GM19240 (cell line): ENCODE measurements around the gene UTP25.
A peak's percentile ranks its signal among the peaks of the same experiment; 100 is the strongest.
"Not testable (repeated sequence)": the region's sequence is repeated elsewhere in the genome, so short reads cannot be mapped to it uniquely, and the experiment has no call there.

Experiments
- DNase-seq: peaks from one replicate; pipeline ENCODE4 v3.0.0; 2011; ENCODE audit warnings: low spot score; ENCODE audit not compliant: insufficient read length

The UTP25 gene, protein sequence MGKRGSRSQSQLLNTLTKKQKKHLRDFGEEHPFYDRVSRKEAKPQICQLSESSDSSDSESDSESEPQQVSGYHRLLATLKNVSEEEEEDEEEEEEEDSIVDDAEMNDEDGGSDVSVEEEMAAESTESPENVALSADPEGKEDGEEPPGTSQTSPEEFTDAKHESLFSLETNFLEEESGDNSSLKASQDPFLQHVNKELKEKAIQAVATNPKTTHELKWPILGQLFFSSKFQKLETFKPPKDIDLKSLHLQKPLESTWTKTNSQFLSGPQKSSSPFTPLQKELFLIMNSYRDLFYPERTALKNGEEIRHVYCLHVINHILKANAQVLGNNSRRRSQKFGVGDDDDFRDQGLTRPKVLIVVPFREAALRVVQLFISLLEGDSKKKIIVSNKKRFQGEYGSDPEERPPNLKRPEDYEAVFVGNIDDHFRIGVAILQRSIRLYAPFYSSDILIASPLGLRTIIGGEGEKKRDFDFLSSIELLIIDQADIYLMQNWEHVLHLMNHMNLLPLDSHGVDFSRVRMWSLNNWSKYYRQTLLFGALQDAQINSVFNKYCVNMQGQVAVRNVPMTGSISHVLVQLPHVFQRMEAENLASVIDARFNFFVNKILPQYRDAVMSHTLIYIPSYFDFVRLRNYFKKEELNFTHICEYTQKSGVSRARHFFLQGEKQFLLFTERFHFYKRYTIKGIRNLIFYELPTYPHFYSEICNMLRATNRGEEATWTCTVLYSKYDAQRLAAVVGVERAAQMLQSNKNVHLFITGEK

DNA sequence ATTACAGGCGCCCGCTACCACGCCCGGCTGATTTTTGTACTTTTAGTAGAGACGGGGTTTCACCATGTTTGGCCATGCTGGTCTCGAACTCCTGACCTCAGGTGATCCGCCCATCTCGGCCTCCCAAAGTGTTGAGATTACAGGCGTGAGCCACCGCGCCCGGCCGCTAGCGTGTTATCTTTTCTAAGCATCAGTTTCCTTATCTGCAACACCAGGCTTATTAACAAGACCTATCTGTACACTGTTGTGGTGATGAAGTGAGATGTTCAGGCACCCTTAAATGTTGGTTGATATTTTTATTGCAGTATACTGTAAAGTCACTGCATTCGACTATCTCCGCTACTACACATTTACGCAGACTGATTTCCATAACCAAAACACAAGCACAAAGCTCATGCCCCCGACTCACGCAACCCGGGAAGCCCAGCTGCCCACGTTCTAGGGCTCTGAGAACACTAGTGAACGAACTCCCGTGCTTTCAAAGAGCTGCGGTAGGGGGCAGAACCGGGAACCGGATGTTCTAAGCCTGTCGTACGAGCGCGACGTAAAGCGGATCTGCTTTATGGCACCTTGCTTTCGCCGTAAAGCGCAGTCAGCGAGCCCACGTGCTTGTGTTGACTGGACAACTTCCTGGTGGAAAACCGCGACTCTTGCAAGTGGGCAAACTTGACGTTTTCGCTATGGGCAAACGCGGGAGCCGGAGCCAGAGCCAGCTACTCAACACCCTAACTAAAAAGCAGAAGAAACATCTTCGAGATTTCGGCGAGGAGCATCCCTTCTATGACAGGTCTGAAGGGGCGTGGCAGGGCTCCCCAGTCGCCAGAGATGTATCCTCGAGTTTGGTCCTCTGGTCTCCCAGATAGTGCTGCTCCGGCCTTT is at the start of gene UTP25:
TSS of gene UTP25 (plus strand) at position 589 of the 879 bp plus-strand sequence. CDS start at position 681, 92 bp downstream.
- peak; percentile 65 for DNase-seq

DNA sequence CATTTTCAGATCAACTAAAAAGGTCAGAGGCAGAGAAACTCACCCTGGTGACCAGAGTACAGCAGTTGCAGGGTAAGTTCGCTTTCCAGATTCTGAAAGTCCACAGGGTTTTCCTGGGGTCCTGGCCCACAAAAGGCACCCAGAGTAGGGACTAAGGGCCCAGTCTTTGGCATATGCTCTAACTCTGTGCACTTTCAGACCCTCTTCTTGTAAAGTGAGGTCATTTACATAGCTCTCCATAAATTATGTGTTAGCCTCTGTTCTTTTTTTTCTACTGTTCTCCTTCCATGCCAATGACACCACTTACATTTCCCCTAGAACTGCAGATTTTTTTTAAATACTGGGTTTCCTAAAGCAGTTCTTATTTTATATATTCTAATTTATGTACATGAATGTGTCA is 49.7 kb upstream of the UTP25 start:
- no peak for DNase-seq

DNA sequence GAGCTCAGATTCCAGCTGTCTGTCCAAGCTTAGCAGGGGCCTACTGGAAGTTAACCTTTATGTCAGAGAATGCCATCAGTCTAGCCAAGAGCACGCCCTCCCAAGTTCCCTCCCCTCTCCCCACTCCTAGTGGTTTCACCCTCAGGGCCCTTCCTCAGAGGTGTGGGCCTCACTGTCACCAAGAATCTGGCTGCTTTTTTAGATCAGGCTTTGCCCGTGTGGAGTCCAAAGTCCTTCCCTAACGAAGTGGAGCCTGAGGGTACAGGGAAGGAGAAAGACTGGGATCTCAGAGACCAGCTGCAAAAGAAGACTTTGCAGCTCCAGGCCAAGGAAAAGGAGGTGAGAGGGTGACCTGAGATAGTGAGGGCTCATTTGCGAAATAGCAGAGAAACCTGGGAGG is 47.5 kb upstream of the UTP25 start:
- no peak for DNase-seq

DNA sequence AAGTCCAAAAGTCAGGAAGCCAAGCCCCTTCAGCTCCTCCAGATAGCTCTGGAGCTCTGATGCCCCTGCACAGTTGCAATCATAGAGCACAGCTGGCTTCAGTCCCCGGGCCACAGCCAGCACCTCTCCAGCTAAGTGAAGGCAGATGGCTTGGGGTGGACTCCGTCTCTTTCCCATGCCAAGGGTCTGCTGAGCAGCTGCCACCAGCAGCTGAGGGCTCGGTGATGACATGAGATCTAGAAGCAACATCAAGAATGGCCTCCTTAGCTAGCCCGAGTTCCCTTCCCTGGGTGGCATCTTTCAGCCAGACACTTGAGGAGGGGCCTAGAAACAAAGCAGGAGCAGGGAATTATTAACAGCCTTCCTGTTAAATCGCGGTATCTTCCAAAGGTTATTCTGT is 44.4 kb upstream of the UTP25 start:
- DNase-seq, result no peak

DNA sequence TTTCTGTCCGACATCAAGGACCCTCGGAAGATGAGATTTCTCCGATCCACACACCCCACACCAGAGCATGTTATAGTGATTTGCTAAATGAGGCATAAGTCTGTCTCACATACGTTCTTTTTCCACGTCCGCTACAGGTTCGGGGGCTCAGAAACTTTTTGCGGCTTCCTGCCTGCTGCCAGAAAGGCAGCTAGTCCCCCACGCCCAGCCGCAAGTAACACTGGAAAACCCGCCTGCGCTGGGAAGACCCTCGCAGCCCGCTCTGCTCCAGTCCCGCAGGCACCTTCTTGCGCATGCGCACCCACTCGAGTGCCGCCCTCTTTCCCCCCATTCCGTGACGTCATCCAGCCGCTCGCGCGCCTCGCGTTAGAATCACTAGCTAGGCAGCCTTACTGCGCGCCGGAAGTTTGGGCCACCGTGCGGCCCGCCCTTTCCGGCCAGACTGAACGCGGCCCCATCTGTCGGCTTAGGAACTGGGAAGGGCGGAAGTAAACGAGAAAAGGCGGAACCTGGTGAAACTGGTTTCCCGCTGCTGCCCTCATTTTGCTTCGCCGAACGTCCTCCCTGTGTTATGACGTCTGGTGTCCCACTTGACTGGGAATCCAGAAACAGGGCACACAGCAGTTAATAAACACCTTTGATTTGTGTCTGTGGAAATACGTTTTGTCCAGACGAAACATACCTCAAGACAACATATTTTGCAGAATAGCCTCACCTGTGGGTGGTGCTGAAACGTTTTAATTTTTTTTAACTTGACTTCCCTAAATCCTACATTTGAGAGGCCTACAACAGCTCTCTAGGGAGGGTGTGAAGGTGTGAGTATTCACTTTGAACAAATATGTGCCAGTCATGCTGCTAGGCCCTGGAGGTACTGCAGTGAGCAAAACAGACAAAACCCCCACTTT is 43.3 kb upstream of the UTP25 start, which contains the start of gene C1orf74:
TSS of gene C1orf74 (minus strand) at position 295 of the 905 bp plus-strand sequence. CDS start 925 bp downstream, outside the sequence.
- DNase-seq, result peak; percentile 89

DNA sequence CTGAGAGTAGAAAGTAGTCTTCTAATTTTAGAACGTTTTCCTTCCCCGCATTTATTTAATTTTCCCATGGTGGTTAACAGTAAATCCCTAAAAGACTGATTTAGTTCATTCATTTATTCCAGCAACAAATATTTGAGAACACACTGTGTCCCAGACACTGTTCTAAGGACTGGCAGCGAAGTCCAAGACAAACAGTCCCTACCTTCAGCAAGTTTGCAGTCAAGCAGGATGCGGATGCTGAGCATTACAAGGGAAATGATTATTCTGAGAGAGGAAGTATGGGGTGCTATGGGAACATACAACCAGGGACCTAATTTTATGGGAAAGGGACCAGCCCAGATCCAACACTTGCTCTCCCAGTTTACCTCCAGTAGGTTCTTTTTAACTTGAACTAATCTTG is 42.2 kb upstream of the UTP25 start:
- no peak for DNase-seq

DNA sequence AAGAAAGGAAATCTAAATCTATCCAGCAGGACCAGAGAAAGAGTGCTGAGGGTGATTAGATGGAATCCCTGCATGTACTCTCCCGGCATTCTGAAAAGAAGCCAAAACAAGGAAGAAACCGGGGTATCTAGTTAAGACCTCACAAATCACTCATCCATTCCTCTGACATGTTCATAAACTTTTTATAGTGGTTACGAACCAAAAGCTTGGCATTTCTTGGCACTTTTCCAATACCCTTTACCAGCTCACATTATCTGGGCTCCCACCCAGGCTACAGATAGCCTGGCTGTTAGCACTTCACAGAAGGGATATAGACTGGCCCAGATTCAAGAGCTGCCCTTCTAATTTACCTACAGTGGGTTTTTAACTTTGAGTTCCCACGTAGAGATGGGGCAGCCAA is 41.6 kb upstream of the UTP25 start:
- no peak for DNase-seq

DNA sequence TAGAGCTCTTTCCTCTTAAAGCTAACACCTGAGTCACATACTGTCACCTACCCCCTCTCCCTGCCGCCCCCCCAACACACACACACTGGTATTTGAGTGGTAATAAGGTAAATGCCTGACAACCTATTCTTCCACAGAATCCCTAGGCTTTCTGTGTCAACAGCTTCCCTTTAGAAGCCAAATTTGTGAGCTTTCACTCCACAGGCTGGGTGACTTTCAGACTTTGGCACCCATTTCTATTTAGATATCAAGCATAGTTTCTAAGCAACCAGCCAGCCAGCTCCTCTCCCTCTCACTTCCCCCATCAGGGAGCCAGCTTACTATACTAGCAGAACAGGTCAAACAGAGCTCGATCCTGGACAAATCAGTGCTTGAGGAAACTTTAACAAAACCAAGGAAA is 40.2 kb upstream of the UTP25 start:
- no peak for DNase-seq

DNA sequence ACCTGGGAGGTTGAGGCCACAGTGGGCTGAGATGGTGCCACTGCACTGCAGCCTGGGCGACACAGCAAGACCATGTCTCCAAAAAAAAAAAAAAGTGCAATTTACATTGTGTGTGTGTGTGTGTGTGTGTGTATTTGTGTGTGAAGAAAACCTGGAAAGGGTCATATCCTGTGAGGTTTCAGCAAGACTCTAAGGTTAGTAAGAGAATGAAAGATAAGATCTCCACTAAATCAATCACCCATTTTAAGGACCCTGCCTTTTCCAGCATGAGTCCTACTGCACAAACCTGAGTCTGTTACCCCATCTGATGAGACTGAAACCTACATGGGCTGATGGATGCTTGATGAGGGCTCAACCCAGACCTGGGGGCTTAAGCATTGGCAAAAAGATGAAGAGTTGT is 38.5 kb upstream of the UTP25 start:
- no peak for DNase-seq

DNA sequence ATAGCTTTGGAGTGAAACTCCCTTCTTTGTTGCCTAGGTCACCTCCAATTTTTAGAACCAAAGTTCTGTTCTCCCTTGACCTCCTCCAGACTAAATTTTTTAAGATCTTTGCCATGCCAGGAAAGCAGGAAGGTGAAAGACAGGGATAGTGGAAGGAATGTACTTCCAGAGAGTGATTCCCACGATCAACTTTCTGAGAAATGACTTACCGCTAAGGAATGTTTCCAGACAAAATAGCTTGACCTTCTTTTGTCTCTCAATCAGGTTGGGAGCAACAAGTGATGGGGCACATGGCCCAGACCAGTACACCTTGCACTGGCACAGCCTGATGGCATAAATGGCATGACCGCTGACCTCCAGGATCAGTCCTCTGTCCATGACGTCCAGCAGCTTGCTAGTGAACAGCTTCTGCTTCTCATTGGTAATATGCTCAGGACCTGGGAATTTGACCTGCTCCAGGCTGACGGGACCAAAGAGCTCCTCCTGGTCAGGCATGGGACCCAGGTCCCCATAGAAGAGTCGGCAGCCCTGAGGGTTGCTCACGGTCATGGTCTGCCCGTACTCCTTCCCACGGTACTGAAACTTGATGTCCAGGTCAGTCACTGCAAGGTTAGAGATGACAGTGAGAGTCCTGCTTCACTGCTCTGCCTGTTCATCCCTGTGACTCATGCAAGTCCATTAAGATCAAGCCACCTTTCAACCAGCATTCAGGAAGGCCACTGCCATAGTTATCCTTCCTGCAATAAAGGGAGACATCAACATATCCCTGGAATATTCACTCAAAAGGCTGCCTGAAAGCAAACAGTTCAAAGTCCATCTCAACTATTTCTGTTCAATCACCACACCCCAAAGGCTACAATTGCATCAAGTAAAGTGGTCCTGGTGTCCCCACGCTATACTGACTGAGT is 37.2 kb upstream of the UTP25 start:
- no peak for DNase-seq

DNA sequence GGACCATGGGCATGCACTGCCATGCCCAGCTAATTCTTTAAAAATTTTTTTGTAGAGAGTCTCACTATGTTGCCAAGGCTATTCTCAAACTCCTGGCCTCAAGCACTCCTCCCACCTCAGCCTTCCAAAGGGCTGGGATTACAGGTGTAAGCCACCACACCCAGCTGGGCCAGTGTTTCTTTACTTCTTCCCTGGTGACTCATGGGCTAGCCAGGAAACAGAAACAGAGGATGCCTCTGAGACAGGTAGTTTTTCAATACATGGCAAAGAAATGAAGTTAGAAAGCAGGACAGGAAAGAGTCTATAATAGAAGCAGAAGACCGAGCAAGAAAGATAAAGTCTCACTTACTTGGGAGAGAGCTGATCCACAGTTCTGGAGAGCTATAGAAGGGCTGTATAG is 35.9 kb upstream of the UTP25 start:
- DNase-seq, result no peak

DNA sequence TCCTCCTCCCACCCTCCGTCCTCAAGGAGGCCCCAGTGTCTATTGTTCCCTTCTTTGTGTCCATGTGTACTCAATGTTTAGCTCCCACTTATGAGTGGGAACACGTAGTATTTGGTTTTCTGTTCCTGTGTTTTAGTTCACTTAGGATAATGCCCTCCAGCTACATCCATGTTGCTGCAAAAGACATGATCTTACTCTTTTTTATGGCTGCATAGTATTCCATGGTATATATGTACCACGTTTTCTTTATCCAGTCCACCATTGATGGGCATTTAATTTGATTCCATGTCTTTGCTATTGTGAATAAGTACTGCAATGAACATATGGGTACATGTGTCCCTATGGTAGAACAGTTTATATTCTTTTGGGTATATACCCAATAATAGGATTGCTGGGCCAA is 34.1 kb upstream of the UTP25 start:
- not testable (repeated sequence) for DNase-seq

DNA sequence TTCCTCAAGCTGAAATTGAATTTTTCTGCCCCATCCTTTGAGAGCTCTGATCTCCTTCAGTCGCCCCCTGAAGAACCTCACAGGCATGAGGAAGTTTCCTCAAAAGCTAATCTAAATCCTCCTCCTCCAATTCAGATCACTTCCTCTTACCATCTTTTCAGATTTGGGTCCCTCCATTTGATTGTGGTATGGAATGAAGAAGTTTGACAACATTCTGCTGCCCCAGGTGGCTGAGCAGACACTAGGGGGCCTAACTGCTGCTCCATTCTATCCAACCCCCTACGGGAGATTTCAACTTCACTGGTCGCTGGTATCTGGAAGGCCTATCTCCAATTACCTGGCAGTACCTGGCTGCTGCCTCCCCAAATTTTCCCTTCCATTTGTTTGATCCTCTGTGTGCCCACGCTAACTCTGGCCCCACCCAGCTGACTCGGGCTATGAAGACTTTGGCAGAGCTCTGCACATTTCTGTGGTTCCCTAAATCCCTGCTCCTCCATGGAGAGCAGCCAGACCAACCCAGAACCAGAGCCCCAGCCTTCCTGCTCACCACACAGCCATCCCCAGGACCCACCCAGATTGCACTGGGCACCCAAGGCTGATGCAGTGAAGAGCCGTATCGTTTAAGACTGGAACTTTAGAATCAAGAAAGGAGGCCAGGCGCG is 29.7 kb upstream of the UTP25 start:
- no peak for DNase-seq

DNA sequence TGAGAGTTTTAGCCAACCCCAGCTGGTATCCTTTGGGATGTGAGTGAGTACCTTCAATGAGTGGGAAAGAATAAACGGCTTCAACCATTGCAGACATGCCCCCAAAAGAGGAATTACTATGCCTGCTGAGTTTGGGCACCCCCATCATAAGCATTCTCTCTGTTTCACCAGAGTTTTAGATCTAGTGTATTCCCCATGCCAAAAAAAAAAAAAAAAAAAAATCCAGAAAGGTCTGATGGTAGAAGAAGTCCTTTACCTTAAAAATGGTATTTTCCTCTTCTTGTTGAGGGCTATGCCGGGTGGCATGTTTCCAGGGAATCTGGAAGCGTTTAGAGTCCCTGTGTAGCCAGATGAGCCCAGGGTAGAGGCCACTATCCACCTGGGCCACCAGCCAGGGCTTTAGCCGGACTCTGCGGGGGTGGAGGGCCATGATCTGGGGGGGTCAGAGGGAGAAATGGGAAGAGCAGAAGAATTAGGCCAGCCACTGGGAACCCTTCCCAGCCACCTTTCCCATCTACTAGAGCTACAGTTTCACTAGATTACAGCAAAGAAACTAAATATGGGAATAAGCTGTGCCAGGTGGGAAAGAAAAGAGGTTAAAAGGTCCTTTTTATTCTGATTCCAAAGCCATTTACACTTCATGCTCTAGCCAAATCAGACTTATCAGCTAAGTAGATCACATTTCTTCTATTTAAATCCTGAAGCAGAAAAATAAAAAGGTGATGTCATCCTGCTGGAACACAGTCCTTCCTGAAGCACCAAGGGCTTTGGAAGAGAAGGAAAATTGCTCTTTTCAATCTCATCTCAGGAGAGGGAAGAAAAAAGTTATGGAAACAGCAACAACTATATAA is 26.6 kb upstream of the UTP25 start:
- no peak for DNase-seq

DNA sequence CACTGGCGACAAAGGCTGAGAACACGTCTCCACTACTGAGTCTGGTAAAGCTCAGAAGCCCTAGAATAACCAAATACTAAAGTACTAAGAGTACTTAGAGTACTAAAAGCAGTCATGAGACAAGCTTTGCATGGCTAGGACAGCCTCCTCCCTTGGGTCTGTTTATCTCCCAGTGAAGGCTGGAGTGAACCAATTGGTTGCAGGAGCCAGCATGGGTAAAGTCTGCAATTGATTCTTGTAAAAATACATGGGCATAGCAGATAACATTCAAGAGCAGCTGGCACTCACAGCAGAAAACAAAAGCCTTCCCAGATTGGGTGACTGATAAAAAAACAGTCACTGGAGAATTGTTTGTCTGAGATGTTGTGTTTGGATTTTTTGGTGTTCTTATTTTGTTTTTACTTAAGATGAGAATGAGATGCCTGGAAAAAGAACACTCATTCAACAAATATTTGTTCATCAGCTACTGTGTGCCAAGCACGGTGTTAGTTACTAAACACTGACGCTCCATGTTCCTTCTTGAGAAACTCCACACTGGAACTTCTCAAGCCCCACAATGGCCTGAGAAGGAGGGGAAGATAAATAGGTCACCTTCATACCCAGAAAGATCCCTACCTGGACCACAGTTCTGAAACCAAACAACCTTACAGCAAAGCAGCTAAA is 25.5 kb upstream of the UTP25 start:
- no peak for DNase-seq

DNA sequence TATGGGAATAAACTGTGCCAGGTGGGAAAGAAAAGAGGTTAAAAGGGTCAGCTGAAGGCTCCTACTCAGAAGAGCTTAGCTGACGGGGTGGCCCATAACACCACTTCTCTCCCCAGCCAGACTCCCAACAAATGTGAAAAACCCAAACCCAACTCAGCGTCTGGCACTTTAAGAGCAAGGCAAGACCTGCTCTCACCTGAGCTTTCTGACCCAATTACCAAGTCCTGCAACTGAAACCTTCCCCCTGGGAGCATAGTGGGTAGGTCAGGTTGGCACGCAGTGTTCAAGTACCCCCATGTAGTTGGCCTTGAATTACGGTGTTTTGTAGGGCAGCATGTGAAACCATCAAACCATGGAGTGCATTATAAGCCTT is 25.0 kb upstream of the UTP25 start:
- no peak for DNase-seq

DNA sequence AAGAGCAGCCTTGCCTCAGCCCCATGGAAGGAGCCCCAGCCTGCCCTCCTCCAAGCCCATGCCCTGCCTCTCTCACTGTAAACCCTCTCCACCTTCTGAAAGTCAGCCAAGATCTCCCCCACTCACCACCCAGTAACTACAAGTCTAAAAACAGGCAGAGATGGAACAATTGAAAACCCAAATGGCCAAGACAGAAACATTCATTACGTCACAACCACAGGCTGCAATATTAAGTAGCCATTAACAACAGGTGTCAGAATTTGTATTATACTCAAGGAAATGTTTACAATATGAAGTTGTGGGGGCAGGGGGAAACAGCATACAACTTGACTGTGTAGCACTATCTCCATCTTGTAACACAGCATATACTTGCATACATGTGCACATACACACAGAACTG is 24.2 kb upstream of the UTP25 start:
- no peak for DNase-seq

DNA sequence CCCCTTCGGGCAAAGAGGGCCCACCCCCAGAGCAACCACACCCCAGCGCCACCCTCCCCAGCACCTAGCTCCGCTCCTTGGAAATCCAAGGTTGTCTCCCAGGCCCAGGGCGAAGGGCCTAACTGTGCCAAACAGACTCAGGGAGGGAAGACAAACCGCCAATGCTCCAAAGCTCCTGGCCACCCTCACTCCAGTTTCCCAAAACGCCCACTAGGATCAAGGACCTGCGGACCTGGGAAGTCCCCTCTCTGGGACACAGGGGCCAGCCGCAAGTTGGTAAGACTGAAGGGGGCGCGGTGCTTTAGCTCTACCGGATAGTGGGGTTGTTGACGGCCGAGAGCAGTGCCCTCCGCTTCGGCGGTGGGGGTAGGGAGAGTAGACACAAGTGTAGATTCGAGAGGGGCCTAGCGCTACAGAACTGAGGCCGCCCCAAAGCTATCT is 22.4 kb upstream of the UTP25 start:
- DNase-seq, result no peak
